ENCODE measurements around the gene UROC1.

DNA sequence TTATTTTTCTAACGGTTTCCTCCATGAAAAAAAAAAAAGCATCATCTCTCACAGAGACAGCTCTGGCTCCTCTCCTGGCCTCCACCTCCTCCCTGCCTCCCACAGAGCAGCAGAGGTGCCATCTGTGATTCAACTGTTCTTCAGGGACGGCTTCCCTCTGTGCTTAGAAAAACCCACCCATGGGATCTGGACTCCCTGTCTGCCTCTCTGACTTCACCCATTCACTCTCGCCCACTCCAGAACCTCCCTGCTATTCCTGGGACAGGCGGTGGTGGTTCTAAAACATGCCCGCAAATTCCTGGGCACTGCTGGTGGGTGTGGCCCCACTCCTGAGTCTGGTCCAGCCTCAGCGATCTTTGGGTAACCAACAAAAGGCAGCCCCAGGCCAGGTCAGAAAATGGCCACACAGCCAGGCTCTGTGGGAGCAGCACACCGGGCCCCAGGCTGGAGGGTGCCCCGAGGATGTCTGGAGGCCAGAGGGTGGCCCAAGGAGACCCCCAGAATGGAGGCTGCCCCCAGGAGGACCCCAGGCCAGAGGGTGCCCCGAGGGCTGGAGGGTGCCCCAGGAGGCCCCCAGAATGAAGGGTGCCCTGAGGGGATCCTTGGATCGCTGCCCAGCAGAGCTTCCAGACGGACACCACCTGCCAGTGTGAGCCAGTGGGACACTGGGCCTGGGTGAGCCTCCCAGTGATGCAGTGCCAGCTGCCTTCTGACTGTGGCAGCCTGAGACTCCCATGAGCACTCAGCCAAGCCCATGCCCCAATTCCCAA is 3.7 kb upstream of the UROC1 start:
- TF ChIP-seq POLR2A (IDR thresholded peaks at IDR 0.05), result no peak
- TF ChIP-seq, protein P1, sequence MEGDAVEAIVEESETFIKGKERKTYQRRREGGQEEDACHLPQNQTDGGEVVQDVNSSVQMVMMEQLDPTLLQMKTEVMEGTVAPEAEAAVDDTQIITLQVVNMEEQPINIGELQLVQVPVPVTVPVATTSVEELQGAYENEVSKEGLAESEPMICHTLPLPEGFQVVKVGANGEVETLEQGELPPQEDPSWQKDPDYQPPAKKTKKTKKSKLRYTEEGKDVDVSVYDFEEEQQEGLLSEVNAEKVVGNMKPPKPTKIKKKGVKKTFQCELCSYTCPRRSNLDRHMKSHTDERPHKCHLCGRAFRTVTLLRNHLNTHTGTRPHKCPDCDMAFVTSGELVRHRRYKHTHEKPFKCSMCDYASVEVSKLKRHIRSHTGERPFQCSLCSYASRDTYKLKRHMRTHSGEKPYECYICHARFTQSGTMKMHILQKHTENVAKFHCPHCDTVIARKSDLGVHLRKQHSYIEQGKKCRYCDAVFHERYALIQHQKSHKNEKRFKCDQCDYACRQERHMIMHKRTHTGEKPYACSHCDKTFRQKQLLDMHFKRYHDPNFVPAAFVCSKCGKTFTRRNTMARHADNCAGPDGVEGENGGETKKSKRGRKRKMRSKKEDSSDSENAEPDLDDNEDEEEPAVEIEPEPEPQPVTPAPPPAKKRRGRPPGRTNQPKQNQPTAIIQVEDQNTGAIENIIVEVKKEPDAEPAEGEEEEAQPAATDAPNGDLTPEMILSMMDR (IDR thresholded peaks at IDR 0.05), result no peak

Data from body of pancreas (tissue), 4 donors.